Vagina (tissue), 2 donors: ENCODE data around the gene S100A2. TPM values are rescaled to one million over a fixed set of nuclear protein-coding genes. Genes with fewer than 3 reads are reported as not detected.

Experiments used
- DNase-seq, 2 donors: peaks; one replicate each; pipeline ENCODE4 v3.0.0-alpha.2; 2017; ENCODE audit errors: extremely low spot score in 2 of 2
- H3K27ac ChIP-seq: fragments of 200-600 bp; sonication (generic); one replicate; pipeline ENCODE4 v1.5.1; 2019
- H3K27me3 ChIP-seq: fragments of 200-600 bp; sonication (generic); one replicate; pipeline ENCODE4 v1.5.1; 2019
- H3K36me3 ChIP-seq, 2 donors: fragments of 200-600 bp; sonication (generic); one replicate each; pipeline ENCODE4 v1.5.1; 2017 to 2019
- H3K4me1 ChIP-seq: fragments of 200-600 bp; sonication (generic); one replicate; pipeline ENCODE4 v1.5.1; 2019
- H3K4me3 ChIP-seq, 2 donors: fragments of 200-600 bp; sonication (generic); 1 replicate in 1 of 2; 2 replicates in 1 of 2; pipeline ENCODE4 v1.5.1; 2016 to 2019
- H3K9me3 ChIP-seq: fragments of 200-600 bp; sonication (generic); one replicate; pipeline ENCODE4 v1.5.1; 2019
- POLR2A ChIP-seq, 2 donors: fragments of 450-650 bp; IDR thresholded peaks; one replicate each; pipeline ENCODE4 v1.6.1; 2017; ENCODE audit warnings: antibody characterized with exemption in 2 of 2, mild to moderate bottlenecking in 2 of 2, moderate library complexity in 2 of 2
- POLR2AphosphoS5 ChIP-seq, 2 donors: sonication (generic); formaldehyde crosslinking; IDR thresholded peaks; one replicate each; pipeline ENCODE4 v1.9.0; 2017; ENCODE audit warnings: antibody characterized with exemption in 2 of 2, mild to moderate bottlenecking in 2 of 2, low read depth in 1 of 2; ENCODE audit not compliant: insufficient read depth in 1 of 2
- intact Hi-C: fragments of 100-400 bp; cut with DNase I; formaldehyde crosslinking; loops from one replicate; pipeline ENCODE4 v1.15.1; 2023
- total RNA-seq: library from RNA; depleted of rRNA; stranded (reverse); fragments of >200 nt; gene quantifications from one replicate; pipeline ENCODE4 v1.2.3, GENCODE V29; 2016
- TF ChIP-seq, protein P1 (sequence below), 3 experiments: fragments of 450-650 bp in 2 of 3; fragments of 200-600 bp in 1 of 3; sonication (generic) in 1 of 3; IDR thresholded peaks; one replicate each; pipeline ENCODE4 v1.5.1; 2017 to 2019; ENCODE audit warnings: antibody characterized with exemption in 3 of 3, mild to moderate bottlenecking in 2 of 3, moderate library complexity in 2 of 3

The S100A2 gene
- total RNA-seq, 1 donor from 2014 or later = 470 TPM

DNA sequence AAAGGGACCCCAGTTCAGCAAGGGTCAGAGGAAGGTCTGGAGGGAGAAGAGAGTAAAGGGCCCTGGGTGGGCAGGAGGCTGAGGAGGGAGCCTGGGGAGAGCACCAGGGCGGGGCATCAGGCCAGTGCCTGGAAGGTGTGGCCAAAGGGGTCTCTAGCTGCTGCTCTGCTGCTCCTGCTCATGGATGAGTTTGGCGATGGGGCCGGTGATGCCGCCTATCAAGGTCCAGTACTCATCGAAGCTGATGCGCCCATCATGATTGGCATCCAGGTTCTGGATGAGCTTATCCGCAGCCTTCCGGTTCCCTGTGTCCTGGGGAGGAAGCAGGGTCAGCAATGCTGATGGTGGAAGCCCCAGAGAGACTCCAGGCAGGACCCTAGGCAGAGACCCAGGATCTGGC lies 41.7 kb upstream of the S100A2 start:
- no peaks in the 10 kb centered on the region for H3K9me3 ChIP-seq
- H3K27ac ChIP-seq = peak overlapping the region; percentile 96
- TF ChIP-seq, protein P1, sequence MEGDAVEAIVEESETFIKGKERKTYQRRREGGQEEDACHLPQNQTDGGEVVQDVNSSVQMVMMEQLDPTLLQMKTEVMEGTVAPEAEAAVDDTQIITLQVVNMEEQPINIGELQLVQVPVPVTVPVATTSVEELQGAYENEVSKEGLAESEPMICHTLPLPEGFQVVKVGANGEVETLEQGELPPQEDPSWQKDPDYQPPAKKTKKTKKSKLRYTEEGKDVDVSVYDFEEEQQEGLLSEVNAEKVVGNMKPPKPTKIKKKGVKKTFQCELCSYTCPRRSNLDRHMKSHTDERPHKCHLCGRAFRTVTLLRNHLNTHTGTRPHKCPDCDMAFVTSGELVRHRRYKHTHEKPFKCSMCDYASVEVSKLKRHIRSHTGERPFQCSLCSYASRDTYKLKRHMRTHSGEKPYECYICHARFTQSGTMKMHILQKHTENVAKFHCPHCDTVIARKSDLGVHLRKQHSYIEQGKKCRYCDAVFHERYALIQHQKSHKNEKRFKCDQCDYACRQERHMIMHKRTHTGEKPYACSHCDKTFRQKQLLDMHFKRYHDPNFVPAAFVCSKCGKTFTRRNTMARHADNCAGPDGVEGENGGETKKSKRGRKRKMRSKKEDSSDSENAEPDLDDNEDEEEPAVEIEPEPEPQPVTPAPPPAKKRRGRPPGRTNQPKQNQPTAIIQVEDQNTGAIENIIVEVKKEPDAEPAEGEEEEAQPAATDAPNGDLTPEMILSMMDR (IDR thresholded peaks at IDR 0.05) = no peak
- TF ChIP-seq POLR2A (IDR thresholded peaks at IDR 0.05) (no peak), POLR2AphosphoS5 (IDR thresholded peaks at IDR 0.05; ENCODE audit: insufficient read depth in 1 of 2, low read depth in 1 of 2) (no peak)
- intact Hi-C loops = no loop called here
- H3K4me1 ChIP-seq = peaks cover 48% of the 10 kb centered on the region
- H3K36me3 ChIP-seq = peaks cover 0 to 27% of the 10 kb centered on the region in 2 donors
- no peaks in the 10 kb centered on the region for H3K27me3 ChIP-seq
- peak overlapping the region in 1 of 2 donors; percentile 68 for H3K4me3 ChIP-seq
- no peak for DNase-seq

- Histone ChIP-seq H3K4me3 (no peak overlapping the region), H3K27me3 (no peaks in the 10 kb centered on the region), H3K27ac (no peak overlapping the region), H3K9me3 (no peaks in the 10 kb centered on the region), H3K4me1 (peaks cover 44% of the 10 kb centered on the region), H3K36me3 (peaks cover 0 to 27% of the 10 kb centered on the region in 2 donors)
- no peak for DNase-seq
- no peak for TF ChIP-seq POLR2AphosphoS5 (IDR thresholded peaks at IDR 0.05; ENCODE audit: insufficient read depth in 1 of 2, low read depth in 1 of 2)
- no peak for TF ChIP-seq POLR2A (IDR thresholded peaks at IDR 0.05)
- TF ChIP-seq, protein P1 (IDR thresholded peaks at IDR 0.05) = no peak
- intact Hi-C loops = no loop called here
These were observed 40.5 kb upstream of the S100A2 start for GRCh38 chr1:153606194-153606593.

DNA sequence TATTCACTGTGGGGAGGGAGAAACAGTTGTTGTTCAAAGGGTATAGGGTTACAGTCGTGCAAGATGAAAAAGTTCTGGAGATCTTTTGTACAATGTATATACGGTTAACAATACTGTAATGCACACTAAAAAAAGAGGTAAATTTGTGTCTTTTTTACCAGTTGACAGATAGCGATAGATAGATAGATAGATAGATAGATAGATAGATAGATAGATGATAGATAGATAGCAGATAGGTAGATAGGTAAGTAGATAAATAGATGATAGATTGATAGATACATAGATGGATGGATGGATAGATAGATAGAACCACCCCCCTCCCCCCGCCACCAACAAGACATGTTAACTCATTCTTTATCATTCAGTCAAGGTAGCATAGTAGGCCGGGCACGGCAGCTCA lies 37.1 kb upstream of the S100A2 start:
- H3K4me3 ChIP-seq = no peak overlapping the region
- H3K4me1 ChIP-seq = peaks cover 10% of the 10 kb centered on the region
- H3K27me3 ChIP-seq = no peaks in the 10 kb centered on the region
- H3K36me3 ChIP-seq = peaks cover 0 to 26% of the 10 kb centered on the region in 2 donors
- no peaks in the 10 kb centered on the region for H3K9me3 ChIP-seq
- TF ChIP-seq POLR2AphosphoS5 (IDR thresholded peaks at IDR 0.05; ENCODE audit: insufficient read depth in 1 of 2, low read depth in 1 of 2) (no peak), POLR2A (IDR thresholded peaks at IDR 0.05) (no peak)
- TF ChIP-seq, protein P1 (IDR thresholded peaks at IDR 0.05) = no peak
- DNase-seq = no peak
- no peak overlapping the region for H3K27ac ChIP-seq
- intact Hi-C loops = no loop called here

- H3K4me3 ChIP-seq = no peak overlapping the region
- no peak for DNase-seq
- no peak overlapping the region for H3K27ac ChIP-seq
- intact Hi-C loops = no loop called here
- no peaks in the 10 kb centered on the region for H3K36me3 ChIP-seq
- no peaks in the 10 kb centered on the region for H3K9me3 ChIP-seq
- TF ChIP-seq POLR2A (IDR thresholded peaks at IDR 0.05) (no peak), POLR2AphosphoS5 (IDR thresholded peaks at IDR 0.05; ENCODE audit: insufficient read depth in 1 of 2, low read depth in 1 of 2) (no peak)
- TF ChIP-seq, protein P1 (IDR thresholded peaks at IDR 0.05) = no peak
- H3K27me3 ChIP-seq = no peaks in the 10 kb centered on the region
- H3K4me1 ChIP-seq = no peaks in the 10 kb centered on the region
These were observed 34.2 kb upstream of the S100A2 start for GRCh38 chr1:153599847-153600246.

- Histone ChIP-seq H3K27me3 (no peaks in the 10 kb centered on the region), H3K36me3 (no peaks in the 10 kb centered on the region), H3K4me3 (no peak overlapping the region), H3K27ac (no peak overlapping the region), H3K9me3 (no peaks in the 10 kb centered on the region), H3K4me1 (no peaks in the 10 kb centered on the region)
- DNase-seq = no peak
- intact Hi-C loops = no loop called here
- no peak for TF ChIP-seq POLR2AphosphoS5 (IDR thresholded peaks at IDR 0.05; ENCODE audit: insufficient read depth in 1 of 2, low read depth in 1 of 2)
- TF ChIP-seq, protein P1 (IDR thresholded peaks at IDR 0.05) = no peak
- TF ChIP-seq POLR2A (IDR thresholded peaks at IDR 0.05) = no peak
These were observed 32.9 kb upstream of the S100A2 start for GRCh38 chr1:153598309-153599172.
